IMR-90 (cell line): Measurements from ENCODE around the gene AHSG. TPM values are rescaled to one million over a fixed set of nuclear protein-coding genes. Genes with fewer than 3 reads are reported as not detected.

ENCODE experiments used
- ATAC-seq: fragments of 200-7000 bp; cut with Tn5 transposase; 2 replicates; pipeline ENCODE4 v1.9.1; 2020; ENCODE audit warnings: low read depth, mild to moderate bottlenecking, moderate library complexity
- BruUV-seq: library from RNA; stranded (reverse); fragments of 400-500 nt; replicated peaks from 2 replicates; lab custom pipeline; 2021; lab: Mats Ljungman, UMichigan
- CTCF ChIA-PET: fragments of 300-600 bp; formaldehyde crosslinking; extraction: SDS; loops from one replicate; lab custom pipeline; 2021; ENCODE audit warnings: antibody characterized with exemption; lab: Yijun Ruan, JAX
- POLR2A ChIA-PET: fragments of 300-600 bp; sonication (Branson Sonifier 250); formaldehyde crosslinking; loops from one replicate; lab custom pipeline; 2022; ENCODE audit warnings: antibody characterized with exemption; ENCODE audit not compliant: unreplicated experiment; lab: Charles Lee
- DNase-seq: peaks from one replicate; pipeline ENCODE4 v3.0.0; 2013
- H2AFZ ChIP-seq: replicated peaks from 2 replicates; pipeline ENCODE3; 2013; ENCODE audit warnings: low read length, mild to moderate bottlenecking; ENCODE audit not compliant: poor library complexity
- H2AK5ac ChIP-seq: 2 replicates; pipeline ENCODE4 v1.6.1; 2013; ENCODE audit warnings: low read depth, low read length, inconsistent platforms
- H2AK9ac ChIP-seq: replicated peaks from 2 replicates; pipeline ENCODE3; 2013; ENCODE audit warnings: mild to moderate bottlenecking, low read depth, low read length, moderate library complexity; ENCODE audit not compliant: poor library complexity
- H2BK120ac ChIP-seq: 2 replicates; pipeline ENCODE4 v1.6.1; 2013; ENCODE audit warnings: low read depth, low read length, inconsistent platforms
- H2BK15ac ChIP-seq: 3 replicates; pipeline ENCODE4 v1.6.1; 2013; ENCODE audit warnings: low read depth, low read length, inconsistent platforms
- H2BK20ac ChIP-seq: 2 replicates; pipeline ENCODE4 v1.6.1; 2013; ENCODE audit warnings: low read depth, mild to moderate bottlenecking, inconsistent platforms, low read length, moderate library complexity
- H2BK5ac ChIP-seq: 2 replicates; pipeline ENCODE4 v1.6.1; 2013; ENCODE audit warnings: mild to moderate bottlenecking, low read depth, low read length, inconsistent platforms; ENCODE audit not compliant: poor library complexity, severe bottlenecking
- H3K14ac ChIP-seq: replicated peaks from 2 replicates; pipeline ENCODE4 v1.6.1; 2013; ENCODE audit warnings: low read depth, low read length, inconsistent platforms
- H3K18ac ChIP-seq: 2 replicates; pipeline ENCODE4 v1.6.1; 2013; ENCODE audit warnings: low read depth, low read length, control low read depth
- H3K23ac ChIP-seq: 2 replicates; pipeline ENCODE4 v1.6.1; 2013; ENCODE audit warnings: low read depth, low read length, inconsistent platforms
- H3K27ac ChIP-seq: 2 replicates; pipeline ENCODE4 v1.5.1; 2013; ENCODE audit warnings: mild to moderate bottlenecking, control low read depth, low read length; ENCODE audit not compliant: insufficient read depth
- H3K27me3 ChIP-seq: 2 replicates; pipeline ENCODE4 v1.6.1; 2013; ENCODE audit warnings: low read length; ENCODE audit not compliant: control insufficient read depth, insufficient read depth
- H3K36me3 ChIP-seq: 2 replicates; pipeline ENCODE4 v1.6.1; 2013; ENCODE audit warnings: low read length, mixed read lengths; ENCODE audit not compliant: control insufficient read depth, insufficient read depth
- H3K4ac ChIP-seq: 2 replicates; pipeline ENCODE4 v1.6.1; 2013; ENCODE audit warnings: low read depth, low read length, inconsistent platforms
- H3K4me1 ChIP-seq: 2 replicates; pipeline ENCODE4 v1.6.1; 2013; ENCODE audit warnings: low read length, mixed read lengths; ENCODE audit not compliant: control insufficient read depth, insufficient read depth
- H3K4me2 ChIP-seq: 2 replicates; pipeline ENCODE4 v1.6.1; 2013; ENCODE audit warnings: low read depth, mild to moderate bottlenecking, control low read depth, low read length, moderate library complexity
- H3K4me3 ChIP-seq: 2 replicates; pipeline ENCODE4 v1.5.1; 2013; ENCODE audit warnings: low read depth, mild to moderate bottlenecking, control low read depth, low read length, moderate library complexity; ENCODE audit not compliant: insufficient read depth
- H3K56ac ChIP-seq: 2 replicates; pipeline ENCODE4 v1.6.1; 2013; ENCODE audit warnings: low read length, inconsistent platforms; ENCODE audit not compliant: insufficient read depth; ENCODE audit errors: extremely low read depth
- H3K79me1 ChIP-seq, 2 experiments: 2 replicates each; pipeline ENCODE4 v1.6.1; 2013; ENCODE audit warnings: low read length in 2 of 2, inconsistent platforms in 1 of 2, low read depth in 1 of 2
- H3K9ac ChIP-seq: 2 replicates; pipeline ENCODE4 v1.6.1; 2013; ENCODE audit warnings: low read depth, low read length, control low read depth
- H3K9me1 ChIP-seq: 2 replicates; pipeline ENCODE4 v1.6.1; 2013; ENCODE audit warnings: low read length, inconsistent platforms; ENCODE audit not compliant: insufficient read depth
- H3K9me3 ChIP-seq: 2 replicates; pipeline ENCODE4 v1.6.1; 2013; ENCODE audit warnings: low read length; ENCODE audit not compliant: control insufficient read depth, insufficient read depth
- H4K20me1 ChIP-seq: 2 replicates; pipeline ENCODE4 v1.6.1; 2013; ENCODE audit warnings: low read length, inconsistent platforms; ENCODE audit not compliant: insufficient read depth
- H4K5ac ChIP-seq: 2 replicates; pipeline ENCODE4 v1.6.1; 2013; ENCODE audit warnings: mild to moderate bottlenecking, low read depth, low read length, control low read depth
- H4K8ac ChIP-seq, 2 experiments: 2 replicates each; pipeline ENCODE4 v1.6.1; 2013; ENCODE audit warnings: low read depth in 2 of 2, low read length in 2 of 2, control low read depth in 1 of 2, inconsistent platforms in 1 of 2
- H4K91ac ChIP-seq: 2 replicates; pipeline ENCODE4 v1.6.1; 2013; ENCODE audit warnings: low read depth, low read length, inconsistent platforms; ENCODE audit not compliant: insufficient read depth
- BHLHE40 ChIP-seq: fragments of 150-350 bp; IDR thresholded peaks from 2 replicates; pipeline ENCODE4 v1.6.1; 2016; ENCODE audit warnings: mild to moderate bottlenecking, low read depth, low read length
- CHD1 ChIP-seq: IDR thresholded peaks from 2 replicates; pipeline ENCODE4 v1.6.1; 2012; ENCODE audit warnings: low read depth, low read length, improper control_type of control experiment
- CTCF ChIP-seq: conservative IDR thresholded peaks from 2 replicates; pipeline ENCODE4 v1.5.1; 2012; ENCODE audit warnings: mild to moderate bottlenecking, low read depth, low read length, improper control_type of control experiment
- FOS ChIP-seq: fragments of 150-350 bp; IDR thresholded peaks from 2 replicates; pipeline ENCODE4 v1.6.1; 2016; ENCODE audit warnings: low read depth, low read length
- MAFK ChIP-seq: IDR thresholded peaks from 2 replicates; pipeline ENCODE4 v1.6.1; 2012; ENCODE audit warnings: low read depth, low read length, improper control_type of control experiment
- MAZ ChIP-seq: IDR thresholded peaks from 2 replicates; pipeline ENCODE4 v1.6.1; 2012; ENCODE audit warnings: low read depth, mild to moderate bottlenecking, low read length, improper control_type of control experiment, moderate library complexity, borderline replicate concordance
- MXI1 ChIP-seq: IDR thresholded peaks from 2 replicates; pipeline ENCODE4 v1.6.1; 2012; ENCODE audit warnings: low read depth, mild to moderate bottlenecking, low read length, moderate library complexity, borderline replicate concordance
- NFE2L2 ChIP-seq: fragments of 150-350 bp; IDR thresholded peaks from 2 replicates; pipeline ENCODE4 v1.6.1; 2016; ENCODE audit warnings: low read depth, mild to moderate bottlenecking, low read length
- POLR2A ChIP-seq: IDR thresholded peaks from 2 replicates; pipeline ENCODE4 v1.6.1; 2012; ENCODE audit warnings: mild to moderate bottlenecking, low read depth, low read length
- RAD21 ChIP-seq: IDR thresholded peaks from 2 replicates; pipeline ENCODE4 v1.6.1; 2012; ENCODE audit warnings: low read length, improper control_type of control experiment
- RFX5 ChIP-seq: IDR thresholded peaks from 2 replicates; pipeline ENCODE4 v1.8.0; 2012; ENCODE audit warnings: low read depth, mild to moderate bottlenecking, low read length, moderate library complexity
- SMC3 ChIP-seq: fragments of 150-350 bp; IDR thresholded peaks from 2 replicates; pipeline ENCODE4 v1.6.1; 2016; ENCODE audit warnings: low read depth, mild to moderate bottlenecking, antibody characterized with exemption, low read length, moderate library complexity
- USF2 ChIP-seq: fragments of 150-350 bp; IDR thresholded peaks from 2 replicates; pipeline ENCODE4 v1.6.1; 2017; ENCODE audit warnings: mild to moderate bottlenecking, antibody characterized with exemption, low read length, low read depth
- WGBS, 2 experiments: methylation state at CpG; one replicate each; pipeline versions ENCODE4 v1.1.5 to v1.1.7; 2013; ENCODE audit warnings: missing lambda C conversion rate in 2 of 2; ENCODE audit not compliant: insufficient read length in 1 of 2; ENCODE audit errors: extremely low coverage in 2 of 2; 5-methylcytosine and 5-hydroxymethylcytosine counted together
- dilution Hi-C: fragments of 300-500 bp; cut with HindIII; formaldehyde crosslinking; loops from one replicate; pipeline ENCODE4 v1.14.3; 2018; ENCODE audit warnings: low sequenced_read_pairs; ENCODE audit not compliant: unreplicated experiment
- in situ Hi-C: fragments of 300-500 bp; cut with MboI; formaldehyde crosslinking; loops from 3 replicates; pipeline ENCODE4 v1.14.3; 2019; ENCODE audit warnings: low sequenced_read_pairs, inconsistent platforms, mixed read lengths
- intact Hi-C: fragments of 100-400 bp; cut with micrococcal nuclease; formaldehyde crosslinking; loops from 2 replicates; pipeline ENCODE4 v1.10.0; 2022
- polyA plus RNA-seq, 3 experiments: library from polyadenylated mRNA; depleted of rRNA; stranded (reverse); fragments of >200 nt; gene quantifications; 2 replicates each; pipeline ENCODE4 v1.2.3, GENCODE V29; 2012; ENCODE audit warnings: low replicate concordance in 1 of 3
- total RNA-seq: library from RNA; depleted of rRNA; stranded (reverse); fragments of >200 nt; gene quantifications from 2 replicates; pipeline ENCODE4 v1.2.3, GENCODE V29; 2012

Gene AHSG
- total and polyA plus RNA-seq, 2 of the 4 experiments (the other 2 are of a cell fraction): not detected

- Histone ChIP-seq H4K8ac (no peak overlapping the region), H3K14ac (no peak overlapping the region), H2BK20ac (no peak overlapping the region), H4K91ac (no peak overlapping the region), H3K4me3 (no peak overlapping the region), H3K9me3 (no peaks in the 10 kb centered on the region), H3K36me3 (no peaks in the 10 kb centered on the region), H3K4me1 (no peaks in the 10 kb centered on the region), H2AK5ac (no peak overlapping the region), H3K56ac (no peak overlapping the region), H2AFZ (no peak overlapping the region), H3K4ac (no peak overlapping the region), H2BK5ac (no peak overlapping the region), H4K20me1 (no peaks in the 10 kb centered on the region), H2AK9ac (no peak overlapping the region), H2BK15ac (no peak overlapping the region), H3K23ac (no peak overlapping the region), H3K9ac (no peak overlapping the region), H3K4me2 (no peak overlapping the region), H3K27me3 (peaks cover 21% of the 10 kb centered on the region), H3K9me1 (no peaks in the 10 kb centered on the region), H3K18ac (no peak overlapping the region), H3K79me1 (no peaks in the 10 kb centered on the region), H4K5ac (no peak overlapping the region), H2BK120ac (no peak overlapping the region), H3K27ac (no peak overlapping the region)
- dilution Hi-C loops: no loop called here
- ChIA-PET CTCF (no interaction called here), POLR2A (no interaction called here)
- no peak for TF ChIP-seq POLR2A
- no peak for TF ChIP-seq MAFK
- no peak for TF ChIP-seq MAZ
- no peak for TF ChIP-seq USF2
- no peak for TF ChIP-seq RAD21
- no peak for TF ChIP-seq BHLHE40
- no peak for TF ChIP-seq CTCF
- no peak for TF ChIP-seq MXI1
- TF ChIP-seq SMC3: no peak
- TF ChIP-seq NFE2L2: no peak
- no peak for TF ChIP-seq RFX5
- TF ChIP-seq FOS: no peak
- no peak for TF ChIP-seq CHD1
- intact Hi-C loops: no loop called here
- no CpG with 5 or more reads among the region's 3 CpGs for WGBS, 2 experiments
- BruUV-seq: no TSS peak
- ATAC-seq: no peak
- in situ Hi-C loops: no loop called here
- no peak for DNase-seq
Observed at GRCh38 chr3:186642014-186642413, 29.2 kb downstream of the AHSG start.
